H1 (cell line): Measurements from ENCODE around the gene ASTN2. TPM values are rescaled to one million over a fixed set of nuclear protein-coding genes. Genes with fewer than 3 reads are reported as not detected.

ENCODE experiments used
- CTCF ChIA-PET: fragments of 300-600 bp; sonication (Branson Sonifier 250); formaldehyde crosslinking; loops from one replicate; lab custom pipeline; 2021; ENCODE audit not compliant: partially characterized antibody; lab: Charles Lee
- POLR2A ChIA-PET: fragments of 300-600 bp; sonication (Branson Sonifier 250); formaldehyde crosslinking; loops from one replicate; lab custom pipeline; 2021; ENCODE audit warnings: inconsistent platforms; ENCODE audit not compliant: partially characterized antibody; lab: Charles Lee
- DNase-seq, 2 experiments: peaks; one replicate each; pipeline versions ENCODE4 v3.0.0 to v3.0.0-alpha.2; 2010 to 2022; ENCODE audit warnings: low spot score in 2 of 2, low read depth in 1 of 2, mixed read lengths in 1 of 2
- FAIRE-seq: peaks from 2 replicates; lab custom pipeline; 2011; peaks lifted over from hg19 to GRCh38; lab: Jason Lieb, UNC
- H2AFZ ChIP-seq: 2 replicates; pipeline ENCODE4 v1.8.1; 2012; ENCODE audit warnings: low read length, inconsistent platforms
- H2AK5ac ChIP-seq: 2 replicates; pipeline ENCODE4 v1.6.1; 2013; ENCODE audit warnings: low read depth, low read length
- H2BK120ac ChIP-seq: replicated peaks from 2 replicates; pipeline ENCODE3; 2013; ENCODE audit warnings: low read depth, low read length, inconsistent platforms
- H2BK12ac ChIP-seq: 2 replicates; pipeline ENCODE4 v1.6.1; 2013; ENCODE audit warnings: low read depth, low read length
- H2BK15ac ChIP-seq: 2 replicates; pipeline ENCODE4 v1.6.1; 2013; ENCODE audit warnings: low read length
- H2BK20ac ChIP-seq: 2 replicates; pipeline ENCODE4 v1.6.1; 2013; ENCODE audit warnings: low read length
- H2BK5ac ChIP-seq: 2 replicates; pipeline ENCODE4 v1.6.1; 2013; ENCODE audit warnings: low read depth, low read length
- H3K14ac ChIP-seq: 2 replicates; pipeline ENCODE4 v1.6.1; 2013; ENCODE audit warnings: inconsistent platforms; ENCODE audit not compliant: insufficient read length
- H3K18ac ChIP-seq: 2 replicates; pipeline ENCODE4 v1.6.1; 2013; ENCODE audit warnings: low read length; ENCODE audit errors: extremely low read depth
- H3K23ac ChIP-seq: 2 replicates; pipeline ENCODE4 v1.6.1; 2013; ENCODE audit warnings: inconsistent platforms; ENCODE audit not compliant: insufficient read length
- H3K23me2 ChIP-seq: 2 replicates; pipeline ENCODE4 v1.6.1; 2013; ENCODE audit warnings: low read depth, low read length
- H3K27ac ChIP-seq: 2 replicates; pipeline ENCODE4 v1.6.1; 2011; ENCODE audit warnings: low read depth, low read length, inconsistent platforms
- H3K27me3 ChIP-seq, 4 experiments: replicated peaks in 1 of 4; 1 replicate in 1 of 4; 2 replicates in 3 of 4; pipeline versions ENCODE4 v1.6.1 to v1.8.1; 2011 to 2013; ENCODE audit warnings: low read length in 3 of 4, mild to moderate bottlenecking in 3 of 4, inconsistent platforms in 2 of 4, mixed read lengths in 2 of 4, moderate library complexity in 1 of 4; ENCODE audit not compliant: control insufficient read depth in 3 of 4, insufficient read depth in 3 of 4; ENCODE audit errors: extremely low read depth in 1 of 4
- H3K36me3 ChIP-seq, 4 experiments: 2 replicates each; pipeline versions ENCODE4 v1.6.1 to v1.8.1; 2011 to 2013; ENCODE audit warnings: mild to moderate bottlenecking in 4 of 4, low read length in 3 of 4, moderate library complexity in 2 of 4, control low read depth in 1 of 4, inconsistent platforms in 1 of 4; ENCODE audit not compliant: insufficient read depth in 4 of 4, control insufficient read depth in 2 of 4
- H3K4ac ChIP-seq: replicated peaks from 2 replicates; pipeline ENCODE3; 2013; ENCODE audit warnings: low read length, low read depth, mixed read lengths, inconsistent platforms; ENCODE audit not compliant: insufficient read length
- H3K4me1 ChIP-seq, 4 experiments: replicated peaks in 1 of 4; 1 replicate in 1 of 4; 2 replicates in 3 of 4; pipeline versions ENCODE4 v1.6.1 to v1.8.1; 2011 to 2013; ENCODE audit warnings: low read length in 3 of 4, inconsistent platforms in 2 of 4, mixed read lengths in 1 of 4; ENCODE audit not compliant: insufficient read depth in 4 of 4, control insufficient read depth in 3 of 4
- H3K4me2 ChIP-seq, 2 experiments: 2 replicates each; pipeline versions ENCODE4 v1.6.1 to v1.8.1; 2011 to 2013; ENCODE audit warnings: low read depth in 2 of 2, low read length in 2 of 2, control low read depth in 1 of 2, inconsistent platforms in 1 of 2, mild to moderate bottlenecking in 1 of 2; ENCODE audit not compliant: insufficient read depth in 1 of 2
- H3K4me3 ChIP-seq, 4 experiments: fragments of 200-600, 300-600 bp in 1 of 4; sonication (generic), shearing (Covaris generic), sonication (Bioruptor Twin) in 1 of 4; 2 replicates each; pipeline versions ENCODE4 v1.5.1 to v1.8.1; 2011 to 2016; ENCODE audit warnings: low read length in 4 of 4, low read depth in 3 of 4, control low read depth in 2 of 4, inconsistent platforms in 2 of 4, mild to moderate bottlenecking in 2 of 4, mixed read lengths in 1 of 4, moderate library complexity in 1 of 4; ENCODE audit not compliant: insufficient read depth in 2 of 4; ENCODE audit errors: extremely low read depth in 1 of 4
- H3K56ac ChIP-seq: replicated peaks from 2 replicates; pipeline ENCODE3; 2013; ENCODE audit warnings: low read depth, mild to moderate bottlenecking, mixed read lengths, low read length, inconsistent platforms; ENCODE audit not compliant: insufficient read length
- H3K79me1 ChIP-seq: 2 replicates; pipeline ENCODE4 v1.6.1; 2013; ENCODE audit warnings: low read depth, low read length, control low read depth
- H3K79me2 ChIP-seq, 2 experiments: 2 replicates each; pipeline versions ENCODE4 v1.6.1 to v1.8.1; 2012 to 2013; ENCODE audit warnings: low read length in 2 of 2, mild to moderate bottlenecking in 2 of 2, inconsistent platforms in 1 of 2; ENCODE audit not compliant: insufficient read depth in 2 of 2, control insufficient read depth in 1 of 2
- H3K9ac ChIP-seq, 4 experiments: replicated peaks in 1 of 4; 1 replicate in 1 of 4; 2 replicates in 3 of 4; pipeline versions ENCODE4 v1.6.1 to v1.8.1; 2011 to 2013; ENCODE audit warnings: low read depth in 3 of 4, low read length in 3 of 4, control low read depth in 2 of 4, mild to moderate bottlenecking in 2 of 4, moderate library complexity in 2 of 4, inconsistent platforms in 1 of 4; ENCODE audit errors: extremely low read depth in 1 of 4
- H3K9me3 ChIP-seq, 2 experiments: 2 replicates each; pipeline versions ENCODE4 v1.6.1 to v1.8.1; 2012 to 2013; ENCODE audit warnings: mild to moderate bottlenecking in 2 of 2, moderate library complexity in 2 of 2, control low read depth in 1 of 2, inconsistent platforms in 1 of 2, low read depth in 1 of 2, low read length in 1 of 2, mixed read lengths in 1 of 2; ENCODE audit not compliant: insufficient read depth in 2 of 2
- H4K20me1 ChIP-seq, 2 experiments: replicated peaks in 1 of 2; 2 replicates each; pipeline versions ENCODE3 to v1.8.1; 2011 to 2013; ENCODE audit warnings: inconsistent platforms in 2 of 2, low read length in 2 of 2, mild to moderate bottlenecking in 1 of 2; ENCODE audit not compliant: insufficient read depth in 2 of 2, control insufficient read depth in 1 of 2
- H4K5ac ChIP-seq: 2 replicates; pipeline ENCODE4 v1.6.1; 2013; ENCODE audit warnings: low read length, low read depth, mixed read lengths, inconsistent platforms; ENCODE audit not compliant: insufficient read length
- H4K8ac ChIP-seq: 2 replicates; pipeline ENCODE4 v1.8.0; 2013; ENCODE audit warnings: mild to moderate bottlenecking, moderate library complexity, low read length, inconsistent platforms; ENCODE audit not compliant: insufficient read depth; ENCODE audit errors: extremely low read depth
- H4K91ac ChIP-seq: replicated peaks from 2 replicates; pipeline ENCODE3; 2013; ENCODE audit warnings: low read length, mixed read lengths, inconsistent platforms; ENCODE audit not compliant: insufficient read length
- ATF3 ChIP-seq: IDR thresholded peaks from 2 replicates; pipeline ENCODE4 v1.6.1; 2011; ENCODE audit warnings: low read depth, mild to moderate bottlenecking, low read length; ENCODE audit not compliant: insufficient read depth
- BACH1 ChIP-seq: IDR thresholded peaks from 2 replicates; pipeline ENCODE4 v1.6.1; 2012; ENCODE audit warnings: low read length, improper control_type of control experiment
- CHD1 ChIP-seq: IDR thresholded peaks from 2 replicates; pipeline ENCODE4 v1.6.1; 2012; ENCODE audit warnings: low read depth, low read length, improper control_type of control experiment
- EGR1 ChIP-seq: IDR thresholded peaks from 2 replicates; pipeline ENCODE4 v1.6.1; 2011; ENCODE audit warnings: low read depth, low read length, borderline replicate concordance
- EP300 ChIP-seq, 2 experiments: IDR thresholded peaks; 1 replicate in 1 of 2; 2 replicates in 1 of 2; pipeline ENCODE4 v1.6.1; 2011 to 2012; ENCODE audit warnings: low read depth in 2 of 2, low read length in 2 of 2, mild to moderate bottlenecking in 2 of 2, borderline replicate concordance in 1 of 2, inconsistent platforms in 1 of 2, moderate library complexity in 1 of 2
- GTF2F1 ChIP-seq: IDR thresholded peaks from 2 replicates; pipeline ENCODE4 v1.6.1; 2012; ENCODE audit warnings: low read depth, low read length, improper control_type of control experiment, borderline replicate concordance
- JUN ChIP-seq: IDR thresholded peaks from 2 replicates; pipeline ENCODE4 v1.6.1; 2011; ENCODE audit warnings: low read depth, mild to moderate bottlenecking, improper control_type of control experiment, low read length
- RNF2 ChIP-seq: fragments of 200-900, 300-1000 bp; sonication (generic); IDR thresholded peaks from 2 replicates; pipeline ENCODE4 v1.7.1; 2016; ENCODE audit warnings: borderline replicate concordance, low read depth, mild to moderate bottlenecking, antibody characterized with exemption, low read length; ENCODE audit not compliant: poor library complexity, severe bottlenecking; ENCODE audit errors: missing control alignments
- RXRA ChIP-seq: IDR thresholded peaks from 2 replicates; pipeline ENCODE4 v1.6.1; 2011; ENCODE audit warnings: low read depth, mild to moderate bottlenecking, low read length, moderate library complexity; ENCODE audit not compliant: insufficient read depth
- SRF ChIP-seq: IDR thresholded peaks from 2 replicates; pipeline ENCODE4 v1.6.1; 2011; ENCODE audit warnings: mild to moderate bottlenecking, low read depth, low read length, moderate library complexity
- TAF1 ChIP-seq: IDR thresholded peaks from 2 replicates; pipeline ENCODE4 v1.6.1; 2011; ENCODE audit warnings: mild to moderate bottlenecking, low read depth, low read length
- TBP ChIP-seq: IDR thresholded peaks from 2 replicates; pipeline ENCODE4 v1.6.1; 2011; ENCODE audit warnings: low read depth, low read length, improper control_type of control experiment
- TEAD4 ChIP-seq: IDR thresholded peaks from 2 replicates; pipeline ENCODE4 v1.6.1; 2012; ENCODE audit warnings: low read depth, low read length, inconsistent platforms, mixed read lengths
- YY1 ChIP-seq: IDR thresholded peaks from 2 replicates; pipeline ENCODE4 v1.6.1; 2011; ENCODE audit warnings: low read depth, mild to moderate bottlenecking, low read length
- WGBS, 2 experiments: shearing (Covaris generic) in 1 of 2; methylation state at CpG; one replicate each; pipeline versions ENCODE4 v1.1.6 to v1.1.7; 2013 to 2015; ENCODE audit warnings: low lambda C conversion rate in 2 of 2, mixed read lengths in 2 of 2, inconsistent platforms in 1 of 2, low coverage in 1 of 2, missing lambda C conversion rate in 1 of 2; ENCODE audit not compliant: insufficient replicate concordance in 2 of 2, insufficient coverage in 1 of 2, insufficient read length in 1 of 2; ENCODE audit errors: extremely low coverage in 1 of 2, missing lambda C conversion rate in 1 of 2; 5-methylcytosine and 5-hydroxymethylcytosine counted together
- polyA plus RNA-seq, 7 experiments: library from polyadenylated mRNA; depleted of rRNA in 3 of 7; stranded (reverse) in 5 of 7; unstranded in 2 of 7; fragments of >200 nt in 5 of 7; fragments of 200-250 nt in 2 of 7; gene quantifications; 1 replicate in 5 of 7; 2 replicates in 1 of 7; 4 replicates in 1 of 7; pipeline versions ENCODE4 v1.2.1 to v1.2.3, GENCODE V29; 2011 to 2013; ENCODE audit warnings: missing spikeins in 2 of 7, mixed read lengths in 2 of 7
- total RNA-seq: library from RNA; stranded (reverse); fragmentation: NEBNext Ultra II Directional; extraction: Animal tissue kit (Norgen Biotek cat#: 25700); gene quantifications from 2 replicates; pipeline ENCODE4 v1.2.1, GENCODE V29; 2021

The ASTN2 gene
- total and polyA plus RNA-seq, 2 of the 8 experiments (the other 6 are each of a cell fraction or from before 2014, with no cell fraction given) = 8.2 to 13.7 TPM

DNA sequence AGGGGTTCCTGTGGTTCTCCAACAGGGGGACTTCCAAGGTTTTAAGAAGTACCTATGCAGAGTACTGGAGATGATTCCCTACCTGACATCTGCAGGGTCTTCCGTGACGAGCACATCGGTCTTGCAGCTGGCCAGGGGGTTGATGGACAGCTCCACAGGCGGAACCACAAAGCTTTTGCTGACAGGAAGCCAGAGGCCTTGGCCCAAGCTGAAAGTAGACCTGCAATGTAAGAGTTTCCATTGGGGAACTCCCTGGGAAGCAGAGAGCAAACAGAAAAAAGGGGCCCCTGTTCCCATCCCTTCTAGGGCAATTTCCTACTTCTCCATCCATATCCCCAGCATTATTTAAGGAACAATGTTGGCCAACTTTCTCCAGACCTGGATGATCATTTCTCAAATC, 439.7 kb downstream of the ASTN2 start:
- no peaks in the 10 kb centered on the region for H3K23me2 ChIP-seq
- H3K56ac ChIP-seq = no peak overlapping the region
- no peak overlapping the region for H4K5ac ChIP-seq
- no peak overlapping the region for H2AK5ac ChIP-seq
- H3K27me3 ChIP-seq = no peaks in the 10 kb centered on the region
- no peaks in the 10 kb centered on the region for H3K36me3 ChIP-seq
- ChIA-PET POLR2A (no interaction called here), CTCF (no interaction called here)
- no peak overlapping the region for H4K91ac ChIP-seq
- peaks cover 0 to 7% (median 0%) of the 10 kb centered on the region in 4 experiments; a peak in 1 of 7 replicates for H3K4me1 ChIP-seq
- no peak overlapping the region for H2BK15ac ChIP-seq
- DNase-seq = no peak
- no peaks in the 10 kb centered on the region for H3K9me3 ChIP-seq
- H2BK5ac ChIP-seq = no peak overlapping the region
- no peak overlapping the region for H3K14ac ChIP-seq
- H2BK120ac ChIP-seq = no peak overlapping the region
- H4K8ac ChIP-seq = no peak overlapping the region
- H3K4me2 ChIP-seq = no peak overlapping the region
- H3K4me3 ChIP-seq = no peak overlapping the region
- no peaks in the 10 kb centered on the region for H3K79me2 ChIP-seq
- no peak overlapping the region for H2BK20ac ChIP-seq
- H3K9ac ChIP-seq = no peak overlapping the region
- no peak overlapping the region for H3K27ac ChIP-seq
- no peak overlapping the region for H3K4ac ChIP-seq
- WGBS, 2 experiments = 90% methylated on average over 4 of the region's 4 CpGs; no CpG with 5 or more reads in 1 of the 2 experiments
- no peaks in the 10 kb centered on the region for H4K20me1 ChIP-seq
- no peak overlapping the region for H3K18ac ChIP-seq
- FAIRE-seq = no peak
- H3K23ac ChIP-seq = no peak overlapping the region
- no peak overlapping the region for H2AFZ ChIP-seq
- no peak overlapping the region for H2BK12ac ChIP-seq
- no peaks in the 10 kb centered on the region for H3K79me1 ChIP-seq
- TF ChIP-seq GTF2F1 = no peak
- no peak for TF ChIP-seq ATF3
- no peak for TF ChIP-seq EGR1
- TF ChIP-seq TAF1 = no peak
- TF ChIP-seq RNF2 = no peak
- TF ChIP-seq EP300 (IDR thresholded peaks at IDR 0.05; ENCODE audit: borderline replicate concordance in 1 of 2, low read depth in 2 of 2, low read length in 2 of 2) = no peak
- TF ChIP-seq YY1 = no peak
- TF ChIP-seq RXRA = no peak
- no peak for TF ChIP-seq TBP
- TF ChIP-seq CHD1 = no peak
- no peak for TF ChIP-seq SRF
- TF ChIP-seq BACH1 = no peak
- no peak for TF ChIP-seq TEAD4
- no peak for TF ChIP-seq JUN
